ENCODE data around the gene SVOP.

GRCh38 chr12:109052097-109052413 lies 31.2 kb upstream of the SVOP start:
- TF ChIP-seq POLR2A (IDR thresholded peaks at IDR 0.05) (no peak), CTCF (IDR thresholded peaks at IDR 0.05) (no peak)
